MCF 10A (cell line): Measurements from ENCODE around the gene PTPRN2. TPM values are rescaled to one million over a fixed set of nuclear protein-coding genes. Genes with fewer than 3 reads are reported as not detected.

Experiments used
- BruUV-seq: library from RNA; stranded (reverse); fragments of 400-500 nt; replicated peaks from 2 replicates; lab custom pipeline; 2021; lab: Mats Ljungman, UMichigan
- CTCF ChIA-PET: fragments of 300-600 bp; sonication (Branson Sonifier 250); formaldehyde crosslinking; extraction: SDS; loops from one replicate; lab custom pipeline; 2021; ENCODE audit warnings: antibody characterized with exemption, inconsistent platforms; lab: Yijun Ruan, JAX
- POLR2A ChIA-PET: fragments of 300-600, 350-650 bp; sonication (Branson Sonifier 250); formaldehyde crosslinking; extraction: SDS; loops from one replicate; lab custom pipeline; 2020; ENCODE audit warnings: antibody characterized with exemption, inconsistent platforms; lab: Yijun Ruan, JAX
- DNase-seq: peaks from one replicate; pipeline ENCODE4 v3.0.0-alpha.2; 2018; ENCODE audit not compliant: unreplicated experiment
- H3K27ac Mint-ChIP-seq: one replicate; pipeline ENCODE4 v1.8.0; 2022; ENCODE audit warnings: mild to moderate bottlenecking, low read depth, mixed read lengths; ENCODE audit not compliant: unreplicated experiment
- H3K27me3 Mint-ChIP-seq: one replicate; pipeline ENCODE4 v1.8.0; 2022; ENCODE audit warnings: mixed read lengths; ENCODE audit not compliant: insufficient read depth, unreplicated experiment
- H3K36me3 Mint-ChIP-seq: one replicate; pipeline ENCODE4 v1.8.0; 2022; ENCODE audit warnings: mild to moderate bottlenecking, moderate library complexity, mixed read lengths; ENCODE audit not compliant: insufficient read depth, unreplicated experiment
- H3K4me1 Mint-ChIP-seq: one replicate; pipeline ENCODE4 v1.8.0; 2022; ENCODE audit warnings: mixed read lengths; ENCODE audit not compliant: insufficient read depth, unreplicated experiment
- H3K4me3 Mint-ChIP-seq: one replicate; pipeline ENCODE4 v1.8.0; 2022; ENCODE audit warnings: mild to moderate bottlenecking, moderate library complexity, mixed read lengths; ENCODE audit not compliant: unreplicated experiment
- H3K9me3 Mint-ChIP-seq: one replicate; pipeline ENCODE4 v1.8.0; 2022; ENCODE audit warnings: mixed read lengths; ENCODE audit not compliant: unreplicated experiment
- intact Hi-C: fragments of 100-400 bp; cut with micrococcal nuclease; formaldehyde crosslinking; loops from 2 replicates; pipeline ENCODE4 v1.14.1; 2022
- total RNA-seq: library from RNA; stranded (reverse); gene quantifications from 2 replicates; pipeline ENCODE4 v1.2.3, GENCODE V29; 2022
- TF ChIP-seq, protein P1 (sequence below): fragments of 200-600 bp; IDR thresholded peaks from one replicate; pipeline ENCODE4 v1.8.0; 2022; ENCODE audit warnings: antibody characterized with exemption, mild to moderate bottlenecking; ENCODE audit not compliant: unreplicated experiment

The PTPRN2 gene
- total RNA-seq, 1 experiment from 2014 or later, result 4.5 TPM

DNA sequence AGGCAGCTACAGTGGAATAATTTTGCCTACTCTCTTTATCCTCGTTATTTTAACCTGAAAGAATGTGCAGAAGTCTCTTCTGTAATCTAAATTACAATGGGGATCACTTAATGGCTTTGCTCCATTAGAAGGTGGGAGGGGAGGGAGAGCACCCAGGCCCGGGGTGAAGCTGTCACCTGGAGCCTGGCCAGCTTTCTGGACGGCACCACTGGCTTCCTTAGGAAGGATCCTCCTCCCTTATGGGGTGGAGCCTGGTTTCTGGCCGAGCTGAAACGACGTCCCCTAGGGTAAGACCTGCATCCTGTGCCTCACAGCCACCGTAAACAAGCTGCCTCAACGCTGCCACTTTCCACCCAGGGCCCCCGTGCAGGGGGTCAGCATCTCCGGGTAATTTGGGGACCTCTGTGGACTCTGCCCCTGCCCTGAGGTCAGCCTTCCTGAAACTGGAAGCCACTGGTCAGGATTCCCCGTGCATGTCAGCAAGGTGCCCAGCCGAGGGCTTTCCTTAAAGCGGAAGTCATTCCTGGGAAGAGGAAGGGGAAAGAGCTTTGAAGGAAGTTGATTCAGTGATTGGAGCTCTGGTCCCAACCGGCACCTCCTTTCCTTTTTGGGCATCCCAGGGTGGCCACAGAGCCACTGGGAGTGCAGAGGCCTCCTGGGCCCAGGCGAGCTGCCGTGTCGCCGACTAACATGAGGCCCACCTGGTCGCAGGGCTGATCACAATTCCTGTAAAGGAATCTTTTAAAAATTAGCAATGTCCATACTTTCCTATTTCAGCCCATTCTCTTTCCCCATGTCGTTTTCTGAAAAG lies 681.8 kb downstream of the PTPRN2 start:
- Mint-ChIP-seq H3K9me3 (peaks cover 17% of the 10 kb centered on the region), H3K27ac (no peak overlapping the region), H3K27me3 (no peaks in the 10 kb centered on the region), H3K36me3 (peaks cover 9% of the 10 kb centered on the region), H3K4me3 (no peak overlapping the region), H3K4me1 (no peaks in the 10 kb centered on the region)
- no TSS peak for BruUV-seq
- peak; percentile 1 for DNase-seq
- TF ChIP-seq, protein P1, sequence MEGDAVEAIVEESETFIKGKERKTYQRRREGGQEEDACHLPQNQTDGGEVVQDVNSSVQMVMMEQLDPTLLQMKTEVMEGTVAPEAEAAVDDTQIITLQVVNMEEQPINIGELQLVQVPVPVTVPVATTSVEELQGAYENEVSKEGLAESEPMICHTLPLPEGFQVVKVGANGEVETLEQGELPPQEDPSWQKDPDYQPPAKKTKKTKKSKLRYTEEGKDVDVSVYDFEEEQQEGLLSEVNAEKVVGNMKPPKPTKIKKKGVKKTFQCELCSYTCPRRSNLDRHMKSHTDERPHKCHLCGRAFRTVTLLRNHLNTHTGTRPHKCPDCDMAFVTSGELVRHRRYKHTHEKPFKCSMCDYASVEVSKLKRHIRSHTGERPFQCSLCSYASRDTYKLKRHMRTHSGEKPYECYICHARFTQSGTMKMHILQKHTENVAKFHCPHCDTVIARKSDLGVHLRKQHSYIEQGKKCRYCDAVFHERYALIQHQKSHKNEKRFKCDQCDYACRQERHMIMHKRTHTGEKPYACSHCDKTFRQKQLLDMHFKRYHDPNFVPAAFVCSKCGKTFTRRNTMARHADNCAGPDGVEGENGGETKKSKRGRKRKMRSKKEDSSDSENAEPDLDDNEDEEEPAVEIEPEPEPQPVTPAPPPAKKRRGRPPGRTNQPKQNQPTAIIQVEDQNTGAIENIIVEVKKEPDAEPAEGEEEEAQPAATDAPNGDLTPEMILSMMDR, result no peak
- intact Hi-C loops, result no loop called here
- ChIA-PET CTCF (no interaction called here), POLR2A (no interaction called here)

DNA sequence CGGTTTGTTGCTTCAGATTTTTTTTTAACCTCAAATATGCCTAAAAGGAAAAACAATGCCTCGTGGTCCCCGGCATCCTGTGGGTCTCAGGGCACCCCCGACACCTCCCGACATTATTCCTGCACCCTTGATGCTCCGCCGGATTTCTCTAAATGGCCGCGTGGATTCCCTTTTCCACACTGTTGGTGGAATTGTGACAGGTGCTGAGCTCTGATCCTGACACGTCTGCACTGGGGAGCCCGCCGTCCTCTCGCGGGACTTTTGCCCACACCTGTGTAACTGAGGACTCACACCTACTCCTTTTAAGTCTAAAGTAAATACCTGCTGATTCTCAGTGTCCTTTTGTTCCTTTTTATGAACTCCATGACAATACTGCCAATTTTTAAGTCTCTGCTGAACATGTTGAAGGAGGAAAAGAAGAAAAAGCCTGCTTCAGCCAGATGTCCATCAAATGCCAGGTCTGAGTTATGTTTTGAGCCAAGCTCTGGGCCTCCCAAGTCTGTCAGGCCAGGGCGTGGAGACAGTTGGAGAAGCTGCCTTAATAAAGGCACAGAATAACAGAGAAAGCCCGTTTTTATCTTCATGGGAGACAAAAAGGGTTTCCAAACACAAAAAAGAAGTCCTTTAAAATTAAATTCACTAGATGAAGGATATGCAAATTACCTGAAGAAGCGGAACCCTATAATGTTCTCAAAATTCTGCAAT lies 682.6 kb downstream of the PTPRN2 start:
- Mint-ChIP-seq H3K36me3 (peaks cover 6% of the 10 kb centered on the region), H3K27ac (no peak overlapping the region), H3K4me1 (no peaks in the 10 kb centered on the region), H3K9me3 (peaks cover 17% of the 10 kb centered on the region), H3K4me3 (no peak overlapping the region), H3K27me3 (no peaks in the 10 kb centered on the region)
- no TSS peak for BruUV-seq
- TF ChIP-seq, protein P1, result no peak
- ChIA-PET CTCF (no interaction called here), POLR2A (no interaction called here)
- intact Hi-C loops, result no loop called here
- no peak for DNase-seq

DNA sequence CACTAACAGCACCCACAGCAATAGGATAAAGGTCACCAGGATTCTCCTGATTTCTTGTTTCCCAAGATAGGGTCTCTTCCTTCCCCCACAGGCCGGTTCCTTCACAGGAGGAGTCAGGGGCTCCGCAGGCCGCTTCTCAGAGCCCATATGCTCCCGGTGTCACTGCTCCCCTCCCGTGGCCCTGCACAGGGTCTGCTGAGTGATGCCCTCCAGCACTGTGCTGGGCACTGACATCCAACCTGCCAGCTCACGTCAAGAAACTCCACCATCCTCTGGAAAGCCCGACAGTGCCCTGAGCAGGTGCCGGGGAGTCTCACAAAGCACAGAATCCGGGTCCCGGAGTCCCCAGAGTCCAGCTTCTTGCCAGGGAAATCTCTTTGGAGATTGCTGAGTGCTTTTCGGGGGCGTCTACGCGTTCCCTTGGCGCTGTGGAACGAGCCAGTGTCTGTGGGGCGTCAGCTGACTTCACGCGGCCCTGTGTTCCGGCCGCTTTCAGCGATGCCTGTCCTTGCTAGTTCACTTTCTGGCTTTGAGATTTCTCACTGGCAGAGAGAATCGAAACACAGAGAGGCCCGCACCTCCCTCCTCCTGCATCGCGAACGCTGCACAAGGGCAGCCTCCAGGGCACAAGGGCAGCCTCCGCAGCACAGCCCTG lies 683.3 kb downstream of the PTPRN2 start:
- CTCF ChIA-PET, result no interaction called here
- no peak for DNase-seq
- TF ChIP-seq, protein P1, result no peak
- no TSS peak for BruUV-seq
- no peak overlapping the region for H3K4me3 Mint-ChIP-seq
- H3K4me1 Mint-ChIP-seq, result no peaks in the 10 kb centered on the region
- H3K9me3 Mint-ChIP-seq, result peaks cover 22% of the 10 kb centered on the region
- POLR2A ChIA-PET, result no interaction called here
- peaks cover 6% of the 10 kb centered on the region for H3K36me3 Mint-ChIP-seq
- intact Hi-C loops, result no loop called here
- H3K27me3 Mint-ChIP-seq, result no peaks in the 10 kb centered on the region
- no peak overlapping the region for H3K27ac Mint-ChIP-seq

DNA sequence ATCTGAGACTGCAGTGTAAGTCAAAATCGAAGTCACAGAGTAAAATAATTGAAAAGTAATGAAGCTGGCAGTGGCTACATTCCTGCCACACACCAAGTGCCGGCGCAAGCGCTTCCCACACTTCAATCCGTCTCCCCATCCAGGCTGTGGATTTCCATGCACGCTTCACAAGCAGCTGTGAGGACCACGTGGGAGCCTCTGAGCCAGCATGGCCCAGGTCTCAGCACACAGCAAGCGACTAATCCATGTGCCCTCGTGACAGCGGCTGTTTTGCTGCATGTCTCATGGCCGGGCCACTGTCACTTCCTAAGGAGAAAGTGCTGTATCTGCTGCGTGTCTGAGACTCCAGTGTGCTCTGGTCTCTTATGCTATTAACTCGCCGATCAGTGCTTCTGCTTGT lies 683.9 kb downstream of the PTPRN2 start:
- TF ChIP-seq, protein P1, result no peak
- ChIA-PET CTCF (no interaction called here), POLR2A (no interaction called here)
- no peak for DNase-seq
- Mint-ChIP-seq H3K4me1 (no peaks in the 10 kb centered on the region), H3K36me3 (peaks cover 6% of the 10 kb centered on the region), H3K27me3 (no peaks in the 10 kb centered on the region), H3K9me3 (peaks cover 28% of the 10 kb centered on the region), H3K27ac (no peak overlapping the region), H3K4me3 (no peak overlapping the region)
- BruUV-seq, result no TSS peak
- intact Hi-C loops, result no loop called here
